ENCODE results near the gene FAM174B.

Gene FAM174B

DNA sequence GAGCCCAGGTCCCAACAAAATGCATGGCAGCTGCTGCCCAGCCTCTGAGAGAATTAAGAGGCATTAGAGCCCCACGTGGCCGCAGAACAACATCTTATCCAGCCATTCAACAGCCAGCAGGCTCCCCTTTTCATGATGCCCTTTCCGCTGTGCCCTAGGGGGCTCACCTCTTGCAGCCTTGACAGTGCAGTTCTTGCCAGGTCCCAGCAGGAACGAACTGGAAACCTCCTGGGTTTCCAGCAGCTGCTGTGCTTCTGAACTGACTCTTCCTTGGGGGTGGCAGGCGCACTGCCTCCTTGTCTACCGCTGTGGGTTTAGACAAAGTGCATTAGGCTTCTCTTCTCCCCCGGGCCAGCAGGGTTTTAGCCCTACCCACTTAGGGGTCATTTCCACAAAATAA lies 85.2 kb downstream of the FAM174B start:
- no peak overlapping the region for H3K4me3 ChIP-seq (ENCODE audit: low read depth, low read length)
- no peak for DNase-seq (ENCODE audit: low read depth)
- TF ChIP-seq MYC (IDR thresholded peaks at IDR 0.05; ENCODE audit: low read depth, low read length) (no peak), POLR2A (IDR thresholded peaks at IDR 0.05; ENCODE audit: extremely low read depth, insufficient read length) (no peak)
- TF ChIP-seq, protein P1, sequence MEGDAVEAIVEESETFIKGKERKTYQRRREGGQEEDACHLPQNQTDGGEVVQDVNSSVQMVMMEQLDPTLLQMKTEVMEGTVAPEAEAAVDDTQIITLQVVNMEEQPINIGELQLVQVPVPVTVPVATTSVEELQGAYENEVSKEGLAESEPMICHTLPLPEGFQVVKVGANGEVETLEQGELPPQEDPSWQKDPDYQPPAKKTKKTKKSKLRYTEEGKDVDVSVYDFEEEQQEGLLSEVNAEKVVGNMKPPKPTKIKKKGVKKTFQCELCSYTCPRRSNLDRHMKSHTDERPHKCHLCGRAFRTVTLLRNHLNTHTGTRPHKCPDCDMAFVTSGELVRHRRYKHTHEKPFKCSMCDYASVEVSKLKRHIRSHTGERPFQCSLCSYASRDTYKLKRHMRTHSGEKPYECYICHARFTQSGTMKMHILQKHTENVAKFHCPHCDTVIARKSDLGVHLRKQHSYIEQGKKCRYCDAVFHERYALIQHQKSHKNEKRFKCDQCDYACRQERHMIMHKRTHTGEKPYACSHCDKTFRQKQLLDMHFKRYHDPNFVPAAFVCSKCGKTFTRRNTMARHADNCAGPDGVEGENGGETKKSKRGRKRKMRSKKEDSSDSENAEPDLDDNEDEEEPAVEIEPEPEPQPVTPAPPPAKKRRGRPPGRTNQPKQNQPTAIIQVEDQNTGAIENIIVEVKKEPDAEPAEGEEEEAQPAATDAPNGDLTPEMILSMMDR (IDR thresholded peaks at IDR 0.05; ENCODE audit: low read depth, low read length) = no peak
- TF ChIP-seq, protein P2, sequence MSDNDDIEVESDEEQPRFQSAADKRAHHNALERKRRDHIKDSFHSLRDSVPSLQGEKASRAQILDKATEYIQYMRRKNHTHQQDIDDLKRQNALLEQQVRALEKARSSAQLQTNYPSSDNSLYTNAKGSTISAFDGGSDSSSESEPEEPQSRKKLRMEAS (IDR thresholded peaks at IDR 0.05; ENCODE audit: low read depth, low read length) = no peak

- DNase-seq (ENCODE audit: low read depth) = no peak
- H3K4me3 ChIP-seq (ENCODE audit: low read depth, low read length) = no peak overlapping the region
- TF ChIP-seq MYC (IDR thresholded peaks at IDR 0.05; ENCODE audit: low read depth, low read length) = no peak
- TF ChIP-seq, protein P1 (IDR thresholded peaks at IDR 0.05; ENCODE audit: low read depth, low read length) = no peak
- no peak for TF ChIP-seq POLR2A (IDR thresholded peaks at IDR 0.05; ENCODE audit: extremely low read depth, insufficient read length)
- TF ChIP-seq, protein P2 (IDR thresholded peaks at IDR 0.05; ENCODE audit: low read depth, low read length) = no peak
These were observed 85.8 kb downstream of the FAM174B start for GRCh38 chr15:92569778-92570177.

Data from NB4 (cell line).